Mesenchymal stem cell (in vitro differentiated cells and primary cell): ENCODE data around the gene MIPOL1.
"Not testable (repeated sequence)": the region's sequence is repeated elsewhere in the genome, so short reads cannot be mapped to it uniquely, and the experiment has no call there.

Source experiments
- DNase-seq: peaks from one replicate; pipeline ENCODE4 v3.0.0-alpha.2; 2013
- H2AFZ ChIP-seq: one replicate; pipeline ENCODE4 v1.6.1; 2013; ENCODE audit warnings: low read depth, mild to moderate bottlenecking, control low read depth, inconsistent platforms, low read length, moderate library complexity
- H2AK5ac ChIP-seq: 2 replicates; pipeline ENCODE4 v1.6.1; 2013; ENCODE audit warnings: low read length, moderate library complexity, mild to moderate bottlenecking, inconsistent platforms; ENCODE audit not compliant: severe bottlenecking
- H2BK120ac ChIP-seq: one replicate; pipeline ENCODE4 v1.6.1; 2013; ENCODE audit warnings: low read depth, mild to moderate bottlenecking, inconsistent platforms, low read length, moderate library complexity
- H2BK12ac ChIP-seq, 2 experiments: one replicate each; pipeline ENCODE4 v1.6.1; 2013; ENCODE audit warnings: inconsistent platforms in 2 of 2, low read length in 2 of 2, mild to moderate bottlenecking in 2 of 2, moderate library complexity in 2 of 2, control low read depth in 1 of 2
- H2BK15ac ChIP-seq: one replicate; pipeline ENCODE4 v1.6.1; 2013; ENCODE audit warnings: mild to moderate bottlenecking, low read depth, inconsistent platforms; ENCODE audit not compliant: poor library complexity, severe bottlenecking
- H2BK5ac ChIP-seq: 2 replicates; pipeline ENCODE4 v1.6.1; 2013; ENCODE audit warnings: low read depth, mild to moderate bottlenecking, low read length, control low read depth, inconsistent platforms; ENCODE audit not compliant: poor library complexity, severe bottlenecking
- H3K14ac ChIP-seq, 2 experiments: one replicate each; pipeline ENCODE4 v1.6.1; 2013; ENCODE audit warnings: inconsistent platforms in 2 of 2, low read length in 2 of 2, control low read depth in 1 of 2, mild to moderate bottlenecking in 1 of 2, moderate library complexity in 1 of 2
- H3K18ac ChIP-seq, 2 experiments: one replicate each; pipeline ENCODE4 v1.6.1; 2013; ENCODE audit warnings: inconsistent platforms in 2 of 2, low read length in 2 of 2, control low read depth in 1 of 2, low read depth in 1 of 2, mild to moderate bottlenecking in 1 of 2
- H3K23ac ChIP-seq, 2 experiments: one replicate each; pipeline ENCODE4 v1.6.1; 2013; ENCODE audit warnings: inconsistent platforms in 2 of 2, low read length in 2 of 2, mild to moderate bottlenecking in 2 of 2, moderate library complexity in 2 of 2, control low read depth in 1 of 2
- H3K27ac ChIP-seq: 2 replicates; pipeline ENCODE4 v1.5.1; 2013; ENCODE audit warnings: mild to moderate bottlenecking, moderate library complexity, low read length, control low read depth, inconsistent platforms; ENCODE audit not compliant: poor library complexity, severe bottlenecking
- H3K27me3 ChIP-seq, 2 experiments: 2 replicates each; pipeline versions ENCODE4 v1.6.1 to v1.7.0; 2013; ENCODE audit warnings: low read length in 2 of 2, mild to moderate bottlenecking in 2 of 2, moderate library complexity in 2 of 2, control low read depth in 1 of 2, inconsistent platforms in 1 of 2; ENCODE audit not compliant: control insufficient read depth in 1 of 2, insufficient read depth in 1 of 2
- H3K36me3 ChIP-seq, 2 experiments: 2 replicates each; pipeline versions ENCODE4 v1.6.1 to v1.7.0; 2013; ENCODE audit warnings: low read length in 2 of 2, control low read depth in 1 of 2, inconsistent platforms in 1 of 2, low read depth in 1 of 2, mild to moderate bottlenecking in 1 of 2; ENCODE audit not compliant: insufficient read depth in 2 of 2, control insufficient read depth in 1 of 2
- H3K4ac ChIP-seq, 2 experiments: one replicate each; pipeline ENCODE4 v1.6.1; 2013; ENCODE audit warnings: inconsistent platforms in 2 of 2, low read length in 2 of 2, mild to moderate bottlenecking in 2 of 2, moderate library complexity in 2 of 2, control low read depth in 1 of 2, low read depth in 1 of 2
- H3K4me1 ChIP-seq: 2 replicates; pipeline ENCODE4 v1.6.1; 2013; ENCODE audit warnings: low read depth, low read length, control low read depth; ENCODE audit not compliant: control insufficient read depth, insufficient read depth
- H3K4me2 ChIP-seq: 2 replicates; pipeline ENCODE4 v1.6.1; 2013; ENCODE audit warnings: low read length, mild to moderate bottlenecking, inconsistent platforms; ENCODE audit not compliant: poor library complexity, severe bottlenecking
- H3K4me3 ChIP-seq, 2 experiments: 2 replicates each; pipeline versions ENCODE4 v1.5.1 to v1.7.0; 2013; ENCODE audit warnings: low read length in 2 of 2, mild to moderate bottlenecking in 2 of 2, control low read depth in 1 of 2, low read depth in 1 of 2; ENCODE audit not compliant: insufficient read depth in 1 of 2
- H3K79me1 ChIP-seq: replicated peaks from 2 replicates; pipeline ENCODE4 v1.6.1; 2013; ENCODE audit warnings: mild to moderate bottlenecking, control low read depth, low read length, inconsistent platforms; ENCODE audit not compliant: poor library complexity, severe bottlenecking
- H3K9ac ChIP-seq: 2 replicates; pipeline ENCODE4 v1.7.0; 2013; ENCODE audit warnings: mild to moderate bottlenecking, low read length, moderate library complexity
- H3K9me3 ChIP-seq: 2 replicates; pipeline ENCODE4 v1.7.0; 2013; ENCODE audit warnings: mild to moderate bottlenecking, low read length; ENCODE audit not compliant: control insufficient read depth
- H4K8ac ChIP-seq: one replicate; pipeline ENCODE4 v1.6.1; 2013; ENCODE audit warnings: inconsistent platforms, mild to moderate bottlenecking, low read length, moderate library complexity
- H4K91ac ChIP-seq: one replicate; pipeline ENCODE4 v1.6.1; 2013; ENCODE audit warnings: mild to moderate bottlenecking, low read length, inconsistent platforms
- WGBS: methylation state at CpG from one replicate; pipeline ENCODE4 v1.1.7; 2013; ENCODE audit warnings: mixed read lengths; 5-methylcytosine and 5-hydroxymethylcytosine counted together

Gene MIPOL1

DNA sequence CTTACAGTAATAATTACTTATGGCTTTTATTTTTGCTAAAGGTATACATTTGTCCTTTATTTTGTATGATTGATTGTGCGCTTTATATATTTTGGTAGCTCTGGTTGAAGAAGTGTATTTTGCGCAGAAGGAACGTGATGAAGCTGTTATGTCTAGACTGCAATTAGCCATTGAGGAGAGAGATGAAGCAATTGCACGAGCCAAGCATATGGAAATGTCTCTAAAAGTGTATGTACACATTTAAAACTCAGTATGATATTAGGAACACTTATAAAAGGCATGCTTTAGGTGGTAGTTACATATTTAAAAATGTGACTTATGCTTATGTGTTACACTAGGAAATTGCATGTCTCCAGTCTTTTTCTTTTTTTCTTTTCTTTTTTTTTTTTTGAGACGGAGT lies 87.5 kb downstream of the MIPOL1 start:
- no peaks in the 10 kb centered on the region for H3K27me3 ChIP-seq
- no peak overlapping the region for H4K91ac ChIP-seq
- no peak for DNase-seq
- no peak overlapping the region for H2BK15ac ChIP-seq
- H2BK5ac ChIP-seq = no peak overlapping the region
- peaks cover 0 to 8% of the 10 kb centered on the region in 2 experiments for H3K36me3 ChIP-seq
- no peak overlapping the region for H3K27ac ChIP-seq
- no peak overlapping the region for H2AFZ ChIP-seq
- H2BK120ac ChIP-seq = no peak overlapping the region
- no peaks in the 10 kb centered on the region for H3K79me1 ChIP-seq
- H3K4ac ChIP-seq = no peak overlapping the region
- over 99% methylated on average over 4 of the region's 5 CpGs for WGBS
- H3K18ac ChIP-seq = no peak overlapping the region
- no peak overlapping the region for H3K9ac ChIP-seq
- peaks cover 1% of the 10 kb centered on the region for H3K4me1 ChIP-seq
- H2AK5ac ChIP-seq = no peak overlapping the region
- no peaks in the 10 kb centered on the region for H3K9me3 ChIP-seq
- H4K8ac ChIP-seq = no peak overlapping the region
- H3K23ac ChIP-seq = no peak overlapping the region
- H2BK12ac ChIP-seq = no peak overlapping the region
- no peak overlapping the region for H3K4me2 ChIP-seq
- H3K4me3 ChIP-seq = no peak overlapping the region
- H3K14ac ChIP-seq = no peak overlapping the region

GRCh38 chr14:37289688-37290087 lies 92.0 kb downstream of the MIPOL1 start:
- Histone ChIP-seq H3K4ac (no peak overlapping the region), H3K23ac (no peak overlapping the region), H3K27me3 (no peaks in the 10 kb centered on the region), H2BK15ac (no peak overlapping the region), H3K9ac (no peak overlapping the region), H3K14ac (no peak overlapping the region), H2AFZ (no peak overlapping the region), H4K91ac (no peak overlapping the region), H3K79me1 (no peaks in the 10 kb centered on the region), H3K36me3 (peaks cover 0 to 11% of the 10 kb centered on the region in 2 experiments), H3K4me2 (no peak overlapping the region), H2BK12ac (no peak overlapping the region), H3K27ac (no peak overlapping the region), H3K4me3 (no peak overlapping the region), H3K9me3 (peaks cover 7% of the 10 kb centered on the region), H4K8ac (no peak overlapping the region), H3K4me1 (no peaks in the 10 kb centered on the region), H3K18ac (no peak overlapping the region), H2AK5ac (no peak overlapping the region), H2BK5ac (no peak overlapping the region), H2BK120ac (no peak overlapping the region)
- 88% methylated on average over 1 of the region's 2 CpGs for WGBS
- DNase-seq = no peak

DNA sequence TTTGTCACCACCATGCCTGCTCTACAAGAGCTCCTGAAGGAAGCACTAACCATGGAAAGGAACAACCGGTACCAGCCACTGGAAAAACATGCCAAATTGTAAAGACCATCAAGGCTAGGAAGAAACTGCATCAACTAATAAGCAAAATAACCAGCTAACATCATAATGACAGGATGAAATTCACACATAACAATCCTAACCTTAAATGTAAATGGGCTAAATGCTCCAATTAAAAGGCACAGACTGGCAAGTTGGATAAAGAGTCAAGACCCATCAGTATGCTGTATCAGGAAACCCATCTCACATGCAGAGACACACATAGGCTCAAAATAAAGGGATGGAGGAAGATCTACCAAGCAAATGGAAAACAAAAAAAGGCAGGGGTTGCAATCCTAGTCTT lies 97.5 kb downstream of the MIPOL1 start:
- not testable (repeated sequence) for H3K9ac ChIP-seq, H3K36me3 ChIP-seq, H4K8ac ChIP-seq, H3K14ac ChIP-seq, H3K27ac ChIP-seq, H3K4me3 ChIP-seq, DNase-seq, H2BK15ac ChIP-seq, H4K91ac ChIP-seq, H3K23ac ChIP-seq, H2BK12ac ChIP-seq, H2AK5ac ChIP-seq, H2BK5ac ChIP-seq, H3K18ac ChIP-seq, H2AFZ ChIP-seq, H3K4me1 ChIP-seq, H2BK120ac ChIP-seq, H3K4me2 ChIP-seq, H3K79me1 ChIP-seq, H3K4ac ChIP-seq, H3K9me3 ChIP-seq, H3K27me3 ChIP-seq
- 100% methylated on average over 1 of the region's 1 CpG for WGBS

GRCh38 chr14:37311252-37311651 lies 113.5 kb downstream of the MIPOL1 start:
- H4K91ac ChIP-seq = no peak overlapping the region
- no CpG with 5 or more reads among the region's 1 CpG for WGBS
- no peak overlapping the region for H3K9ac ChIP-seq
- H2AFZ ChIP-seq = no peak overlapping the region
- H3K9me3 ChIP-seq = no peaks in the 10 kb centered on the region
- H3K4me1 ChIP-seq = no peaks in the 10 kb centered on the region
- no peak overlapping the region for H2BK120ac ChIP-seq
- no peak overlapping the region for H3K27ac ChIP-seq
- DNase-seq = no peak
- no peak overlapping the region for H3K23ac ChIP-seq
- no peaks in the 10 kb centered on the region for H3K27me3 ChIP-seq
- no peak overlapping the region for H3K14ac ChIP-seq
- no peak overlapping the region for H2AK5ac ChIP-seq
- no peak overlapping the region for H3K4me2 ChIP-seq
- no peak overlapping the region for H3K4me3 ChIP-seq
- H3K79me1 ChIP-seq = no peaks in the 10 kb centered on the region
- no peak overlapping the region for H2BK15ac ChIP-seq
- H3K4ac ChIP-seq = no peak overlapping the region
- no peak overlapping the region for H2BK5ac ChIP-seq
- H4K8ac ChIP-seq = no peak overlapping the region
- no peak overlapping the region for H3K18ac ChIP-seq
- H2BK12ac ChIP-seq = no peak overlapping the region
- H3K36me3 ChIP-seq = no peaks in the 10 kb centered on the region
